Measurements from ENCODE around the gene B3GAT2. TPM values are rescaled to one million over a fixed set of nuclear protein-coding genes. Genes with fewer than 3 reads are reported as not detected.
A peak's percentile ranks its signal among the peaks of the same experiment; 100 is the strongest.

The B3GAT2 gene
- total RNA-seq, 4 donors from 2014 or later, result 0.18 to 0.76 TPM; not detected in 2

GRCh38 chr6:70967049-70967448 lies 10.2 kb upstream of the B3GAT2 start:
- TF ChIP-seq POLR2A (IDR thresholded peaks at IDR 0.05), result no peak
- TF ChIP-seq, protein P1, sequence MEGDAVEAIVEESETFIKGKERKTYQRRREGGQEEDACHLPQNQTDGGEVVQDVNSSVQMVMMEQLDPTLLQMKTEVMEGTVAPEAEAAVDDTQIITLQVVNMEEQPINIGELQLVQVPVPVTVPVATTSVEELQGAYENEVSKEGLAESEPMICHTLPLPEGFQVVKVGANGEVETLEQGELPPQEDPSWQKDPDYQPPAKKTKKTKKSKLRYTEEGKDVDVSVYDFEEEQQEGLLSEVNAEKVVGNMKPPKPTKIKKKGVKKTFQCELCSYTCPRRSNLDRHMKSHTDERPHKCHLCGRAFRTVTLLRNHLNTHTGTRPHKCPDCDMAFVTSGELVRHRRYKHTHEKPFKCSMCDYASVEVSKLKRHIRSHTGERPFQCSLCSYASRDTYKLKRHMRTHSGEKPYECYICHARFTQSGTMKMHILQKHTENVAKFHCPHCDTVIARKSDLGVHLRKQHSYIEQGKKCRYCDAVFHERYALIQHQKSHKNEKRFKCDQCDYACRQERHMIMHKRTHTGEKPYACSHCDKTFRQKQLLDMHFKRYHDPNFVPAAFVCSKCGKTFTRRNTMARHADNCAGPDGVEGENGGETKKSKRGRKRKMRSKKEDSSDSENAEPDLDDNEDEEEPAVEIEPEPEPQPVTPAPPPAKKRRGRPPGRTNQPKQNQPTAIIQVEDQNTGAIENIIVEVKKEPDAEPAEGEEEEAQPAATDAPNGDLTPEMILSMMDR (IDR thresholded peaks at IDR 0.05), result no peak
- DNase-seq, result no peak
- no peaks in the 10 kb centered on the region for H3K9me3 ChIP-seq
- no peaks in the 10 kb centered on the region for H3K36me3 ChIP-seq
- no peak overlapping the region for H3K4me3 ChIP-seq
- intact Hi-C loops (cut with DNase I; ENCODE audit: low total_unique reads), result no loop called here
- H3K4me1 ChIP-seq, result no peaks in the 10 kb centered on the region
- H3K27me3 ChIP-seq, result no peaks in the 10 kb centered on the region
- no peak overlapping the region for H3K27ac ChIP-seq

DNA sequence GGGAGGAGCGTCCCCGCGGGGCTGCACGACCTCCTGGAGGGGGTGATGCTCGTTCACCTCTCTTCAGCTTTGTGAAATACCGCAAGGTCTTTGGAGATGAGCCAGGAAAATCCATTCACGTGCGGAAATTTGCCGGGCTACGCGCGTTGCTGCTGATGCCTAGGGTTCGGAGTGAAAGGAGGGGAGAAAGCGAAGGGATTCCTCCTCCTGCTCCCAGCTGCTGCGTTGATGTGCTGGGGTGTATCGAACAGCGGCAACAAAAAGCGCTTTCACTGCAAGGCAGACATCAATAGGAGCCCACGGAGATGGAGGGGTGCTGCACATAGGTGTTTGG lies 391 bp upstream of the B3GAT2 start:
- DNase-seq, result no peak

DNA sequence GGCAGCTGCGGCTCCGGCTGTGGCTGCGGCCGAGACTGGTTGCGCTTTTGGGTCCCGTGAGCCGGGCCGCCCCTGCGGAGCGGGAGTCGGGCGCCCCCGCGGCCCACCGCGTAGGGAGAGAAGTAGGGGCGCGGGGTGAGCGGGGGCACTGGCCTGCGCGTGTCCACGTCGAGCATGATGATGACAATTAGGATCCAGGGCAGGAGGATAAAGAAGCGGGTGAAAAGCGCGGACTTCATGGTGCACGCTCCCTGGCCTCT lies 739 bp downstream of the B3GAT2 start:
- peaks cover 0 to 13% of the 10 kb centered on the region in 2 donors for H3K4me1 ChIP-seq
- DNase-seq, result no peak
- H3K27me3 ChIP-seq, result no peaks in the 10 kb centered on the region
- no peak for TF ChIP-seq POLR2A (IDR thresholded peaks at IDR 0.05)
- TF ChIP-seq, protein P1 (IDR thresholded peaks at IDR 0.05), result no peak
- intact Hi-C loops (cut with DNase I; ENCODE audit: low total_unique reads), result loop anchor here (10.0 kb wide), 1 partner anchor 241 kb away; no protein-coding TSS in a partner anchor
- no peak overlapping the region for H3K27ac ChIP-seq
- H3K36me3 ChIP-seq, result no peaks in the 10 kb centered on the region
- H3K9me3 ChIP-seq, result no peaks in the 10 kb centered on the region
- H3K4me3 ChIP-seq, result peak overlapping the region; percentile 25 to 38

More for the DNA sequence above, 391 bp upstream of the B3GAT2 start:
- intact Hi-C loops (cut with DNase I; ENCODE audit: low total_unique reads), result loop anchor here (10.0 kb wide), 1 partner anchor 242 kb away; no protein-coding TSS in a partner anchor
- Histone ChIP-seq H3K4me1 (peaks cover 0 to 13% of the 10 kb centered on the region in 2 donors), H3K36me3 (no peaks in the 10 kb centered on the region), H3K27me3 (no peaks in the 10 kb centered on the region), H3K9me3 (no peaks in the 10 kb centered on the region), H3K4me3 (peak overlapping the region; percentile 25 to 38), H3K27ac (no peak overlapping the region)
- no peak for TF ChIP-seq POLR2A (IDR thresholded peaks at IDR 0.05)
- TF ChIP-seq, protein P1 (IDR thresholded peaks at IDR 0.05), result no peak

DNA sequence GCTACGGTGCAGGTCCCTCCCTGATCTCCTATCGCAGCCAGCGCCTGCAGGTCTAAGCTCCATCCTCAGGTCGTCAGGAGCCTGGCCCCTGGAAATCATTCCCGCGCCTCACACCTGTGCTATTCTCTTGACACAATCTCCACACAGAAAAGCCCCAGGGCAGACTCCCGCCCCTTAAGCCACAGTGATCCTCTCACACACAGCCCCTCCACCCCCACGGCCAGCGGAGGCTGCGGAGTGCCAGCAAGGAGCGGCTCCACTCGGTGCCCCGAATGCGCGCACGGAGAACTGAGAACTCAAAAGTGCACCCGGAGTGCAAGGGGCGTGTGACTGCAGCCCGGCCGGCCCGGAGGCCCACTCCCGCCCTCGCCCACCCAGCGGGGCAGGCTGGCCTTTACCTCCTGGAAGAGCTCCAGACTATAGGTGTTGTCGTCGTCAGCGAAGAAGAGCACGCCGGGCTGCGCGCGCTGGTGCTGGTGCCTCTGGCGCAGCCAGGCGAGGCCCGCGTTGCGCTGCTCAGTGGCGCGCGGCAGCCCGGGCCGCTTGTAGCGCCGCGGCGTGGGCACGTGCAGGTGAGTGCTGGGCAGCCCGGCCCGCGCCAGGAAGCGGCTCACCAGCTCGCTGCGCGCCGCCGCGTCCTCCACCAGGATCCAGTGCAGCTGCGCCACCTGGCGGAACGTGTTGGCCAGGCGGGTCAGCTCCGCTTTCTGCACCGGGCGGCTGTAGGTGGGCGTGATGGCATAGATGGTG lies 1.2 kb downstream of the B3GAT2 start:
- Histone ChIP-seq H3K27ac (no peak overlapping the region), H3K4me3 (peak overlapping the region; percentile 25 to 38), H3K9me3 (no peaks in the 10 kb centered on the region), H3K4me1 (peaks cover 0 to 13% of the 10 kb centered on the region in 2 donors), H3K36me3 (no peaks in the 10 kb centered on the region), H3K27me3 (no peaks in the 10 kb centered on the region)
- no peak for TF ChIP-seq POLR2A (IDR thresholded peaks at IDR 0.05)
- TF ChIP-seq, protein P1 (IDR thresholded peaks at IDR 0.05), result peak; percentile 67 to 83 (median 74)
- DNase-seq, result peak; percentile 52 to 73
- intact Hi-C loops (cut with DNase I; ENCODE audit: low total_unique reads), result loop anchor here (10.0 kb wide), 1 partner anchor 241 kb away; no protein-coding TSS in a partner anchor

- H3K4me1 ChIP-seq, result peaks cover 0 to 13% of the 10 kb centered on the region in 2 donors
- DNase-seq, result no peak
- no peak overlapping the region for H3K27ac ChIP-seq
Observed at GRCh38 chr6:70954750-70955149, 2.1 kb downstream of the B3GAT2 start.

More at GRCh38 chr6:70954750-70955149, 2.1 kb downstream of the B3GAT2 start:
- intact Hi-C loops (cut with DNase I; ENCODE audit: low total_unique reads), result loop anchor here (10.0 kb wide), 1 partner anchor 240 kb away; no protein-coding TSS in a partner anchor
- Histone ChIP-seq H3K4me3 (no peak overlapping the region), H3K36me3 (no peaks in the 10 kb centered on the region), H3K27me3 (no peaks in the 10 kb centered on the region), H3K9me3 (no peaks in the 10 kb centered on the region)
- TF ChIP-seq, protein P1 (IDR thresholded peaks at IDR 0.05), result no peak
- no peak for TF ChIP-seq POLR2A (IDR thresholded peaks at IDR 0.05)

All from uterus (tissue), 4 donors.